ENCODE measurements around the gene HM13. TPM values are rescaled to one million over a fixed set of nuclear protein-coding genes. Genes with fewer than 3 reads are reported as not detected.
A peak's percentile ranks its signal among the peaks of the same experiment; 100 is the strongest.

Gene HM13
- total and polyA plus RNA-seq, 2 of the 13 experiments (the other 11 are each of a cell fraction or from before 2014, with no cell fraction given): 118 to 243 TPM

GRCh38 chr20:31573555-31574321 is 59.5 kb downstream of the HM13 start (continued):
- TF ChIP-seq ZNF512 (CRISPR knock-in tag; IDR thresholded peaks at IDR 0.05): no peak; the same call in 1 of the 2 replicates
- no peak for TF ChIP-seq KMT2B (CRISPR knock-in tag; IDR thresholded peaks at IDR 0.05)
- no peak; the same call in 1 of the 2 replicates for TF ChIP-seq ZNF768 (CRISPR knock-in tag; IDR thresholded peaks at IDR 0.05)
- no peak for TF ChIP-seq ZNF7 (CRISPR knock-in tag; IDR thresholded peaks at IDR 0.05)
- no peak for TF ChIP-seq RFXANK (CRISPR knock-in tag; IDR thresholded peaks at IDR 0.05)
- TF ChIP-seq ZFP1 (CRISPR knock-in tag; IDR thresholded peaks at IDR 0.05): no peak
- TF ChIP-seq ZNF530 (CRISPR knock-in tag; IDR thresholded peaks at IDR 0.05; ENCODE audit: low read depth): no peak
- no peak; the same call in none of the 2 replicates for TF ChIP-seq TOPORS (CRISPR knock-in tag; IDR thresholded peaks at IDR 0.05)
- TF ChIP-seq LCORL (IDR thresholded peaks at IDR 0.05): no peak
- TF ChIP-seq LCORL (CRISPR knock-in tag; IDR thresholded peaks at IDR 0.05): no peak
- TF ChIP-seq SNAPC2 (CRISPR knock-in tag; IDR thresholded peaks at IDR 0.05): no peak
- TF ChIP-seq HOXA9 (CRISPR knock-in tag; IDR thresholded peaks at IDR 0.05; ENCODE audit: borderline replicate concordance): no peak
- TF ChIP-seq AKAP8 (CRISPR knock-in tag; IDR thresholded peaks at IDR 0.05): no peak
- TF ChIP-seq ZNF574 (CRISPR knock-in tag; IDR thresholded peaks at IDR 0.05): no peak
- TF ChIP-seq RNF2 (conservative IDR thresholded peaks at IDR 0.05; ENCODE audit: low read depth): no peak
- no peak for TF ChIP-seq ZNF543 (CRISPR knock-in tag; IDR thresholded peaks at IDR 0.05)
- 0 out of 2 replicates have a peak, but pooled peaks have one; percentile 12 for TF ChIP-seq ZFP41 (CRISPR knock-in tag; IDR thresholded peaks at IDR 0.05; ENCODE audit: borderline replicate concordance)
- TF ChIP-seq ZBTB33 (CRISPR knock-in tag; IDR thresholded peaks at IDR 0.05): no peak
- peak; percentile 97 for TF ChIP-seq ZNF629 (CRISPR knock-in tag; conservative IDR thresholded peaks at IDR 0.05)
- no peak; the same call in 1 of the 2 replicates for TF ChIP-seq ZNF772 (CRISPR knock-in tag; IDR thresholded peaks at IDR 0.05)
- no peak for TF ChIP-seq CSRNP2 (CRISPR knock-in tag; conservative IDR thresholded peaks at IDR 0.05; ENCODE audit: low read depth)
- TF ChIP-seq ZNF784 (CRISPR knock-in tag; IDR thresholded peaks at IDR 0.05; ENCODE audit: borderline replicate concordance): no peak
- no peak for TF ChIP-seq KDM3A (CRISPR knock-in tag; IDR thresholded peaks at IDR 0.05; ENCODE audit: low read depth)

Measured in HepG2 (cell line).